SU-DHL-6 (cell line): ENCODE measurements around the gene ZFHX3.

Experiments used
- H2AFZ ChIP-seq: fragments of 200-600 bp; sonication (generic); 2 replicates; pipeline ENCODE4 v1.6.1; 2014; ENCODE audit warnings: low read depth, mild to moderate bottlenecking, moderate library complexity, mixed read lengths, antibody characterized with exemption, low read length; ENCODE audit not compliant: severe bottlenecking
- H3F3A ChIP-seq: fragments of 200-600 bp; shearing (Covaris generic); 2 replicates; pipeline ENCODE4 v1.6.0; 2016; ENCODE audit warnings: antibody characterized with exemption, mild to moderate bottlenecking; ENCODE audit not compliant: insufficient read depth
- H3K27ac ChIP-seq: fragments of 200-600 bp; sonication (generic); 2 replicates; pipeline ENCODE4 v1.5.1; 2016; ENCODE audit warnings: low read depth, mild to moderate bottlenecking, low read length, moderate library complexity, mixed read lengths
- H3K27me3 ChIP-seq: fragments of 200-600 bp; sonication (generic), shearing (Covaris generic); 2 replicates; pipeline ENCODE4 v1.6.0; 2014; ENCODE audit warnings: mild to moderate bottlenecking, low read length
- H3K36me3 ChIP-seq: fragments of 200-600 bp; sonication (generic); 2 replicates; pipeline ENCODE4 v1.6.1; 2014; ENCODE audit warnings: mild to moderate bottlenecking, low read length, mixed read lengths
- H3K4me2 ChIP-seq: fragments of 300-600, 200-600 bp; shearing (Covaris generic), sonication (generic); 2 replicates; pipeline ENCODE4 v1.6.0; 2014; ENCODE audit warnings: low read length, low read depth, mild to moderate bottlenecking; ENCODE audit not compliant: poor library complexity, severe bottlenecking
- H3K4me3 ChIP-seq: fragments of 200-600 bp; sonication (generic); 2 replicates; pipeline ENCODE4 v1.5.1; 2014; ENCODE audit warnings: antibody characterized with exemption, low read length, mild to moderate bottlenecking, mixed read lengths; ENCODE audit not compliant: insufficient read depth, poor library complexity, severe bottlenecking
- H3K79me2 ChIP-seq: fragments of 200-600 bp; sonication (generic); 2 replicates; pipeline ENCODE4 v1.6.1; 2014; ENCODE audit warnings: mild to moderate bottlenecking, low read length, moderate library complexity; ENCODE audit not compliant: insufficient read depth
- H3K9ac ChIP-seq: fragments of 200-600 bp; sonication (generic); 2 replicates; pipeline ENCODE4 v1.7.0; 2014; ENCODE audit warnings: mild to moderate bottlenecking, low read length
- H3K9me2 ChIP-seq: fragments of 200-600 bp; sonication (generic); replicated peaks from 2 replicates; pipeline ENCODE4 v1.6.1; 2014; ENCODE audit warnings: low read length; ENCODE audit not compliant: insufficient read depth
- H3K9me3 ChIP-seq: fragments of 200-600 bp; sonication (generic); 2 replicates; pipeline ENCODE4 v1.6.1; 2014; ENCODE audit warnings: low read length, mixed read lengths; ENCODE audit not compliant: insufficient read depth
- H4K20me1 ChIP-seq: fragments of 200-600 bp; sonication (generic); 2 replicates; pipeline ENCODE4 v1.6.1; 2014; ENCODE audit warnings: low read depth, mild to moderate bottlenecking, antibody characterized with exemption, low read length, moderate library complexity, mixed read lengths
- CTCF ChIP-seq: fragments of 200-600 bp; sonication (generic); IDR thresholded peaks from one replicate; pipeline ENCODE4 v1.5.1; 2017; ENCODE audit warnings: antibody characterized with exemption, mild to moderate bottlenecking, low read length, moderate library complexity; ENCODE audit not compliant: insufficient read depth, poor library complexity, severe bottlenecking
- EZH2phosphoT487 ChIP-seq: fragments of 200-600 bp; sonication (generic), shearing (Covaris generic); conservative IDR thresholded peaks from 2 replicates; pipeline ENCODE4 v1.6.1; 2018; ENCODE audit warnings: mild to moderate bottlenecking, antibody characterized with exemption, low read length, moderate library complexity, mixed read lengths

The ZFHX3 gene

GRCh38 chr16:72819345-72819744 is 228.6 kb downstream of the ZFHX3 start:
- no peaks in the 10 kb centered on the region for H3K79me2 ChIP-seq
- H2AFZ ChIP-seq = no peak overlapping the region
- no peaks in the 10 kb centered on the region for H3K36me3 ChIP-seq
- no peak for TF ChIP-seq EZH2phosphoT487
- no peak for TF ChIP-seq CTCF
- no peaks in the 10 kb centered on the region for H3K9me3 ChIP-seq
- no peaks in the 10 kb centered on the region for H4K20me1 ChIP-seq
- no peak overlapping the region for H3K27ac ChIP-seq
- H3K9me2 ChIP-seq = no peaks in the 10 kb centered on the region
- no peak overlapping the region for H3K4me2 ChIP-seq
- no peak overlapping the region for H3K4me3 ChIP-seq
- H3K9ac ChIP-seq = no peak overlapping the region
- no peaks in the 10 kb centered on the region for H3F3A ChIP-seq
- H3K27me3 ChIP-seq = no peaks in the 10 kb centered on the region

- Histone ChIP-seq H3K79me2 (no peaks in the 10 kb centered on the region), H3K4me2 (no peak overlapping the region), H3K4me3 (no peak overlapping the region), H2AFZ (no peak overlapping the region), H3F3A (no peaks in the 10 kb centered on the region), H3K27ac (no peak overlapping the region), H4K20me1 (no peaks in the 10 kb centered on the region), H3K9ac (no peak overlapping the region), H3K9me3 (no peaks in the 10 kb centered on the region), H3K27me3 (no peaks in the 10 kb centered on the region), H3K36me3 (no peaks in the 10 kb centered on the region), H3K9me2 (no peaks in the 10 kb centered on the region)
- TF ChIP-seq CTCF (no peak), EZH2phosphoT487 (no peak)
These were observed 229.6 kb downstream of the ZFHX3 start for GRCh38 chr16:72818236-72818845.

GRCh38 chr16:72815348-72816318 is 232.3 kb downstream of the ZFHX3 start:
- Histone ChIP-seq H3F3A (no peaks in the 10 kb centered on the region), H2AFZ (no peak overlapping the region), H3K36me3 (no peaks in the 10 kb centered on the region), H3K27ac (no peak overlapping the region), H3K9ac (no peak overlapping the region), H4K20me1 (no peaks in the 10 kb centered on the region), H3K79me2 (no peaks in the 10 kb centered on the region), H3K4me2 (no peak overlapping the region), H3K9me2 (no peaks in the 10 kb centered on the region), H3K4me3 (no peak overlapping the region), H3K27me3 (no peaks in the 10 kb centered on the region), H3K9me3 (no peaks in the 10 kb centered on the region)
- TF ChIP-seq CTCF (no peak), EZH2phosphoT487 (no peak)
